GM21447 (cell line): ENCODE data around the gene DAZ2.
"Not testable (repeated sequence)": the region's sequence is repeated elsewhere in the genome, so short reads cannot be mapped to it uniquely, and the experiment has no call there.

Experiments
- ATAC-seq: cut with Tn5 transposase; IDR thresholded peaks from one replicate; pipeline ENCODE4 v1.9.1; 2021; ENCODE audit not compliant: unreplicated experiment

DAZ2 gene, protein sequence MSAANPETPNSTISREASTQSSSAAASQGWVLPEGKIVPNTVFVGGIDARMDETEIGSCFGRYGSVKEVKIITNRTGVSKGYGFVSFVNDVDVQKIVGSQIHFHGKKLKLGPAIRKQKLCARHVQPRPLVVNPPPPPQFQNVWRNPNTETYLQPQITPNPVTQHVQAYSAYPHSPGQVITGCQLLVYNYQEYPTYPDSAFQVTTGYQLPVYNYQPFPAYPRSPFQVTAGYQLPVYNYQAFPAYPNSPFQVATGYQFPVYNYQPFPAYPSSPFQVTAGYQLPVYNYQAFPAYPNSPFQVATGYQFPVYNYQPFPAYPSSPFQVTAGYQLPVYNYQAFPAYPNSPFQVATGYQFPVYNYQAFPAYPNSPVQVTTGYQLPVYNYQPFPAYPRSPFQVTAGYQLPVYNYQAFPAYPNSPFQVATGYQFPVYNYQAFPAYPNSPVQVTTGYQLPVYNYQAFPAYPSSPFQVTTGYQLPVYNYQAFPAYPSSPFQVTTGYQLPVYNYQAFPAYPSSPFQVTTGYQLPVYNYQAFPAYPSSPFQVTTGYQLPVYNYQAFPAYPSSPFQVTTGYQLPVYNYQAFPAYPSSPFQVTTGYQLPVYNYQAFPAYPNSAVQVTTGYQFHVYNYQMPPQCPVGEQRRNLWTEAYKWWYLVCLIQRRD

DNA sequence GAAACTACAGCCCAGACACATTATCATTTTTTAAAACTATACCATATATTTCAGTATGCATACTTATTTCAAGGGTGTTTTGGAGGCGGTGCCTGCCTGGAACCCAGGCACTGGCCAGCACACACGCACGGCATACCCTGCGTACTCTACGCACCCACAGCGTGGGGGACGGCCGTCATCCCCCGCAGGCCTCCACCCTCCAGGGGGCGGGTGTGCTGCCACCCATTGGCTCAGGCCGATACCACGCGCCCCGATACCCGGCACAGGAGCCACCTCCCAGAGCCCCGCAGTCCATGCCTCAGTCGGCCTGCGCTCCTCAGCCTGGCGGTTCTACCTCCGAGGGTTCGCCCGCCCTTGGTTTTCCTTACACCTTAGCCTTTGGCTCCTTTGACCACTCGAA lies at the start of gene DAZ2:
Gene DAZ2 (plus strand): TSS at position 301 of the 400 bp plus-strand sequence. CDS start 208 bp downstream, outside the sequence.
- not testable (repeated sequence) for ATAC-seq

DNA sequence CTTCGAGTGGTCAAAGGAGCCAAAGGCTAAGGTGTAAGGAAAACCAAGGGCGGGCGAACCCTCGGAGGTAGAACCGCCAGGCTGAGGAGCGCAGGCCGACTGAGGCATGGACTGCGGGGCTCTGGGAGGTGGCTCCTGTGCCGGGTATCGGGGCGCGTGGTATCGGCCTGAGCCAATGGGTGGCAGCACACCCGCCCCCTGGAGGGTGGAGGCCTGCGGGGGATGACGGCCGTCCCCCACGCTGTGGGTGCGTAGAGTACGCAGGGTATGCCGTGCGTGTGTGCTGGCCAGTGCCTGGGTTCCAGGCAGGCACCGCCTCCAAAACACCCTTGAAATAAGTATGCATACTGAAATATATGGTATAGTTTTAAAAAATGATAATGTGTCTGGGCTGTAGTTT lies 20.4 kb upstream of the DAZ2 start, which contains the start of gene DAZ1:
Gene DAZ1 (minus strand): TSS at position 101 of the 400 bp plus-strand sequence. CDS start 208 bp downstream, outside the sequence.
- not testable (repeated sequence) for ATAC-seq

DNA sequence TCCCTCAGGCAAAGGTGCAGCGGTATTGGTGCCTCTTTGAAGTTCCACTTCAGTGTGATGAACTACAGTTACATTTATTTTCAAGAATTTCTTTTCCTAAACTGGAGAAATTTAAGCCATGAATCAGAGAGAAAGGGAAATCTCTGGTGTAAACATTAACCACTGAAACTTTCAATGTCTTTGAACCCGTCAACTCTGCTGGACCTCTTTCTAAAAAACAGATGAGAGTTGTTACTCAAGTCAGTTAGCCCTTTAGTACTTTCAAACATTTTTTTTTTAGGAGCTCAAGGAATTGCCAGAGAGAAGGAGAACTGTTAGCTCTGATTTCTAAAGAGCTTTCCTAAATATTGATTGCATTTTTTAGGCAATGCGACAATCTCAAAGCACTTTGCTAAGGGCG lies 11.9 kb upstream of the DAZ2 start:
- ATAC-seq, result not testable (repeated sequence)

DNA sequence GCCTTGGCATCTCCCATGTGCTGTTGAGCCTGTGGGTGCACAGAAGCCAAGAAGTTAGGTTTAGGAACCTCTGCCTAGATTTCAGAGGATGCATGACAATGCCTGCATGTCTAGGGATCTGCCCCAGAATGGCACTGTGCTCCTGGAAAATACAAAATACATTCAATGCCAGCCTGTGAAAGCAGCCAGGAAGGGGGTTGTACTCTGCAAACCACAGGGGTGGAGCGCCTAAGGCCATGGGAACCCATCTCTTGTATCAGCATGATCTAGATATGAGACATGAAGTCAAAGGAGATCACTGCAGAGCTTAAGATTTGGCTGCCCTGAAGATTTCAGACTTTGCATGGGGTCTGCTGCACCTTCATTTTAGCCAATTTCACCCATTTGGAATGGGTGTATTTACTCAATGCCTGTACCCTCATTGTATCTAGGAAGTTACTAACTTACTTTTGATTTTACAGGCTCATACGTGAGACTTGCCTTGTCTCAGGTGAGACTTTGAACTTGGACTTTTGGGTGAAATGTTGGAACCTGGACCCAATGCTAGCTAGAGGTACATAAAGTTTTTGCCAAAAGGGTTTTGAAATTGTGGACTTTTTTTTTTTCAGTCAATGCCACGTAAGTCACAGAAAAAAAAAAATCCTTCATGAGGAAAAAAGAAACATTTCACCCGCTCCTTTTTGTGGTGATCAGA lies 9.4 kb upstream of the DAZ2 start:
- ATAC-seq, result not testable (repeated sequence)

DNA sequence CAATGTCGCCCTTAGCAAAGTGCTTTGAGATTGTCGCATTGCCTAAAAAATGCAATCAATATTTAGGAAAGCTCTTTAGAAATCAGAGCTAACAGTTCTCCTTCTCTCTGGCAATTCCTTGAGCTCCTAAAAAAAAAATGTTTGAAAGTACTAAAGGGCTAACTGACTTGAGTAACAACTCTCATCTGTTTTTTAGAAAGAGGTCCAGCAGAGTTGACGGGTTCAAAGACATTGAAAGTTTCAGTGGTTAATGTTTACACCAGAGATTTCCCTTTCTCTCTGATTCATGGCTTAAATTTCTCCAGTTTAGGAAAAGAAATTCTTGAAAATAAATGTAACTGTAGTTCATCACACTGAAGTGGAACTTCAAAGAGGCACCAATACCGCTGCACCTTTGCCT lies 8.7 kb upstream of the DAZ2 start:
- ATAC-seq, result not testable (repeated sequence)
